Measurements from ENCODE around the gene CHST3.

The CHST3 gene

DNA sequence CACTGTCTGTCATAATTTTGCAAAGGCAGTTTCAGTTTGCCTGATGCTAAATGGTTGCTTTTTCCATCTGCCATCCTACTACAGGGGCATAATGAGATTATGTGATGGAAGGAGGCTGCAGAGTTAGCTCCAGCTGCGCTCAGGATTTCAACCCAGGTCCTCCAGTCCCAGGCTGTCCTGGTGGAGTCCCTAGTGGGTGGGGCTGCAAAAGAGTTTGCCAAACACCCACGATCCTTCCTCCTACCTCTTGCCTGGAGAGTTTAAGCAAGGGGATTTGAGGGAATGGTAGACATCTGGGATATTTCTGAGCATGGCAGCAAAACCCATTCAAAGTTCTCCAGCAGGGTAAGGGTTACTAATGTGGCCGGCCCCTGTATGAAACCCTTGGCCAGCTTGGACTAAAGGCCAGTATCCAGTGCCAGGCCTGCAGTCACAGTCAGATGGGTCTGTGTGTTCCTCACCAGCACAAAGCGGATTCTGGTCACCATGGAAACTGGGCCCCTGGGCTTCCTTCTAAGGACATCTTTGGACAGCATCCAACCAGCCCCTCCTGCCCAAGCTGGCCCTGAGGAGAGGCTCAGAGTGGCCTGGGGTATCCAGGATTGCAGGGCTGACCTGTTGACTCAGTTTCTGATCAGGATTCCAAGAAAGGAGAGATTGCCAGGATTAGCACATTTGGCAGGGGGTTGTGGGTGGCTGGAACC, 42.7 kb upstream of the CHST3 start:
- no peak for TF ChIP-seq CTCF (IDR thresholded peaks at IDR 0.05)
- Histone ChIP-seq H3K9me3 (no peaks in the 10 kb centered on the region), H3K36me3 (no peaks in the 10 kb centered on the region), H3K4me1 (peaks cover 0 to 16% (median 10%) of the 10 kb centered on the region in 4 donors), H3K27me3 (no peaks in the 10 kb centered on the region), H3K4me3 (no peak overlapping the region), H3K27ac (no peak overlapping the region)
- DNase-seq, result peak; percentile 70 to 72
- intact Hi-C loops (cut with DNase I; ENCODE audit: low total_unique reads), result no loop called here

- Histone ChIP-seq H3K4me1 (peaks cover 0 to 16% (median 10%) of the 10 kb centered on the region in 4 donors), H3K4me3 (no peak overlapping the region), H3K27me3 (peaks cover 0 to 3% of the 10 kb centered on the region in 2 donors), H3K27ac (no peak overlapping the region), H3K36me3 (no peaks in the 10 kb centered on the region), H3K9me3 (no peaks in the 10 kb centered on the region)
- intact Hi-C loops (cut with DNase I; ENCODE audit: low total_unique reads), result no loop called here
- no peak for TF ChIP-seq CTCF (IDR thresholded peaks at IDR 0.05)
- no peak for DNase-seq
Observed at GRCh38 chr10:71923138-71923692, 41.0 kb upstream of the CHST3 start.

DNA sequence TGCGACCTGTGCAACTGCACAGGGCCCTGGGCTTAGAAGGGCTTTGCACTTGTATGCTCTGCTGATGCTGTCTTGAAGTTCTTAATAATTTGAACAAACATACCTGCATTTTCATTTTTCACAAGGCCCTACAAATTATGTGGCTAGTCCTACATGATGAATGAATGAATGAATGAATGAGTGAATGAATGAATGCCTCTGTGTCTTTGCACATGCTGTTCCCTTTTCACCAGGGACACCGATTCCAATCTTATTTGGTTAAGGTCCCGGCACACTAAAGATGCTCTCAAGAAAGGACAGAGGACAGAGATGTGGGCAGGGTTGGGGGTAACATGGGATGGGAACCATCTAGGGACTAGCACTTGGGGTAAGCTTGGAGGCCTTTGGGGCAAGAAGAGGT, 39.4 kb upstream of the CHST3 start:
- Histone ChIP-seq H3K9me3 (no peaks in the 10 kb centered on the region), H3K27me3 (peaks cover 0 to 3% of the 10 kb centered on the region in 2 donors), H3K4me1 (peaks cover 0 to 16% (median 10%) of the 10 kb centered on the region in 4 donors), H3K4me3 (no peak overlapping the region), H3K36me3 (no peaks in the 10 kb centered on the region), H3K27ac (no peak overlapping the region)
- intact Hi-C loops (cut with DNase I; ENCODE audit: low total_unique reads), result no loop called here
- no peak for TF ChIP-seq CTCF (IDR thresholded peaks at IDR 0.05)
- no peak for DNase-seq

GRCh38 chr10:71927159-71927558, 37.0 kb upstream of the CHST3 start:
- no peaks in the 10 kb centered on the region for H3K4me1 ChIP-seq
- no peak overlapping the region for H3K27ac ChIP-seq
- peaks cover 0 to 3% of the 10 kb centered on the region in 2 donors for H3K27me3 ChIP-seq
- H3K9me3 ChIP-seq, result peaks cover 0 to 5% (median 2%) of the 10 kb centered on the region in 3 donors
- intact Hi-C loops (cut with DNase I; ENCODE audit: low total_unique reads), result no loop called here
- no peak overlapping the region for H3K4me3 ChIP-seq
- no peaks in the 10 kb centered on the region for H3K36me3 ChIP-seq
- no peak for TF ChIP-seq CTCF (IDR thresholded peaks at IDR 0.05)
- DNase-seq, result no peak

DNA sequence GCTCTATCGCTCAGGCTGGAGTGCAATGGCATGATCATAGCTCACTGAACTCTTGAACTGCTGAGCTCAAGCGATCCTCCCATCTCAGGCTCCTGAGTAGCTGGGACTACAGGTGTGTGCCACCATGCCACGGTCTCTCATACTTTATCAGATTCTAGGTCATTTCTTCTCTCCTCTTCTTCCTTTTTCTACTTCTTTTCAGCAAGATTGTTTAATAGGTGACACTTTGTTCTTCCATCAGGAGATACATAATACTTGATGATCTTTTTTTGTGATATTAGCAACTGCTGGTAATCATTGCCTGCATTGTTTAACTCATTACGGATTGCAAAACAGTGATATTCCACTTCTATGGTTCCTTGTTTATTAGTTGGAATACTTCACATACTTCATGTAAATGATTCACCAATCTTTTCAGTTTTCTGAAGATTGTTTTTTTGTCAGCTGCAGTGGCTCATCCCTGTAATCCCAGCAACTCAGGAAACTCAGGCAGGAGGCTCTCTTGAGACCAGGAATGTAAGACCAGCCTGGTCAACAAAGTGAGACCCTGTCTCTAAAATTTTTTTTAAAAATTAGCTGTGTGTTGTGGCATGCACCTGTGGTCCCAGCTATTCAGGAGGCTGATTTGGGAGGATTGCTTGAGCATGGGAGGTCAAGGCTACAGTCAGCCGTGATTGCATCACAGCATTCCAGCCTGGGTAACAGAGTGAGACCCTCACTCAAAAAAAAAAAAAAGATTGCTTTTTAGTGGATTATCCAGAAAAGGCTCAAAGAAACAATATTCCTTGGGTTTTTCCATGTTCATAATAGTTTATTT, 36.2 kb upstream of the CHST3 start:
- no peaks in the 10 kb centered on the region for H3K4me1 ChIP-seq
- peaks cover 0 to 11% (median 10%) of the 10 kb centered on the region in 3 donors for H3K9me3 ChIP-seq
- peaks cover 0 to 3% of the 10 kb centered on the region in 2 donors for H3K27me3 ChIP-seq
- H3K4me3 ChIP-seq, result no peak overlapping the region
- intact Hi-C loops (cut with DNase I; ENCODE audit: low total_unique reads), result no loop called here
- H3K27ac ChIP-seq, result no peak overlapping the region
- H3K36me3 ChIP-seq, result no peaks in the 10 kb centered on the region
- no peak for TF ChIP-seq CTCF (IDR thresholded peaks at IDR 0.05)
- no peak for DNase-seq

All from tibial artery (tissue), 4 donors.